ENCODE measurements around the gene KCNIP1. TPM values are rescaled to one million over a fixed set of nuclear protein-coding genes. Genes with fewer than 3 reads are reported as not detected.
A peak's percentile ranks its signal among the peaks of the same experiment; 100 is the strongest.

The KCNIP1 gene
- total RNA-seq, 2 donors from 2014 or later = 1.6 to 13.5 TPM

- no peaks in the 10 kb centered on the region for H3K27me3 ChIP-seq (replicated peaks; ENCODE audit: insufficient read depth)
- no peak within 1 kb of the TSS for H3K4me3 ChIP-seq
- TF ChIP-seq, protein P1, sequence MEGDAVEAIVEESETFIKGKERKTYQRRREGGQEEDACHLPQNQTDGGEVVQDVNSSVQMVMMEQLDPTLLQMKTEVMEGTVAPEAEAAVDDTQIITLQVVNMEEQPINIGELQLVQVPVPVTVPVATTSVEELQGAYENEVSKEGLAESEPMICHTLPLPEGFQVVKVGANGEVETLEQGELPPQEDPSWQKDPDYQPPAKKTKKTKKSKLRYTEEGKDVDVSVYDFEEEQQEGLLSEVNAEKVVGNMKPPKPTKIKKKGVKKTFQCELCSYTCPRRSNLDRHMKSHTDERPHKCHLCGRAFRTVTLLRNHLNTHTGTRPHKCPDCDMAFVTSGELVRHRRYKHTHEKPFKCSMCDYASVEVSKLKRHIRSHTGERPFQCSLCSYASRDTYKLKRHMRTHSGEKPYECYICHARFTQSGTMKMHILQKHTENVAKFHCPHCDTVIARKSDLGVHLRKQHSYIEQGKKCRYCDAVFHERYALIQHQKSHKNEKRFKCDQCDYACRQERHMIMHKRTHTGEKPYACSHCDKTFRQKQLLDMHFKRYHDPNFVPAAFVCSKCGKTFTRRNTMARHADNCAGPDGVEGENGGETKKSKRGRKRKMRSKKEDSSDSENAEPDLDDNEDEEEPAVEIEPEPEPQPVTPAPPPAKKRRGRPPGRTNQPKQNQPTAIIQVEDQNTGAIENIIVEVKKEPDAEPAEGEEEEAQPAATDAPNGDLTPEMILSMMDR (IDR thresholded peaks at IDR 0.05) = no peak
- no peak for TF ChIP-seq POLR2AphosphoS5 (IDR thresholded peaks at IDR 0.05)
- TF ChIP-seq POLR2A (IDR thresholded peaks at IDR 0.05) = peak; percentile 24
- DNase-seq (ENCODE audit: low spot score) = no peak
- H3K4me1 ChIP-seq (replicated peaks) = no peaks in the 10 kb centered on the region
- 92% methylated on average over 14 of the region's 14 CpGs for WGBS
- H3K36me3 ChIP-seq = no peaks in the 10 kb centered on the region
- H3K9me3 ChIP-seq = no peaks in the 10 kb centered on the region
- no peak within 1 kb of the TSS for H3K27ac ChIP-seq
- intact Hi-C loops (cut with DNase I) = no loop called here
Measured at GRCh38 chr5:170783498-170784247, 279.9 kb downstream of the KCNIP1 start, which contains the start of gene GABRP. GABRP (plus strand) TSS chr5:170783725; CDS start chr5:170788616, 4,891 bp downstream.

DNA sequence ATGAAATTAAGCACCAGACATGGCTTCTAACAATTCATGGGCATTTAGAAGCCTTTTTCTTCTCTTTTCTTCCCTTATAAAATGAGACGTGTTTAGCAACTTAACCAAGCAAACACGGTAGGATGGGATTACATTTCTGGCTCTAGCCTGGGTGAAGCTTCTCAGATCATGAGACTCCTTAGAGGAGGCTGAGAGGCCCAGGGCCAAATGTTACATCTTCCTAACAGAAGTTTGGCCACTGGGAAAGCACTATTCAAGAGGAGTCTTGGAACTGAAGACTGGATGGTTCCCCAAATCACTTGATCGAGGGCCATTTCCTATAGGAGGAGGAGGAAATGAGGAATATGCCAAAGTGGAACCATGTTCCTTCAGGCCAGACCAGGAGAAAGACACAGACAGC lies 281.6 kb downstream of the KCNIP1 start:
- WGBS = 47% methylated on average over 3 of the region's 3 CpGs
- Histone ChIP-seq H3K27ac (no peak overlapping the region), H3K36me3 (no peaks in the 10 kb centered on the region), H3K4me1 (replicated peaks) (no peaks in the 10 kb centered on the region), H3K9me3 (no peaks in the 10 kb centered on the region), H3K27me3 (replicated peaks; ENCODE audit: insufficient read depth) (no peaks in the 10 kb centered on the region), H3K4me3 (no peak overlapping the region)
- TF ChIP-seq, protein P1 (IDR thresholded peaks at IDR 0.05) = no peak
- TF ChIP-seq POLR2A (IDR thresholded peaks at IDR 0.05) (no peak), POLR2AphosphoS5 (IDR thresholded peaks at IDR 0.05) (no peak)
- no peak for DNase-seq (ENCODE audit: low spot score)
- intact Hi-C loops (cut with DNase I) = no loop called here

Other genes starting within 250 kb of the KCNIP1 start
- gene LCP2, start 206.2 kb upstream of the KCNIP1 start, total RNA-seq = 10 to 100 TPM in 1 of 2 donors, 1 to 10 TPM in 1; 3.3 to 11.3 TPM
- 1 to 10 TPM; 5.9 to 9.1 TPM for gene KCNMB1, start 114.7 kb upstream of the KCNIP1 start, total RNA-seq